GM12878 (cell line): ENCODE data around the gene RTN4.

Source experiments
- ATF7 ChIP-seq: fragments of 450-650 bp; IDR thresholded peaks from 2 replicates; pipeline ENCODE4 v1.6.1; 2016; ENCODE audit warnings: low read depth, mild to moderate bottlenecking
- CREM ChIP-seq: IDR thresholded peaks from 2 replicates; pipeline ENCODE4 v1.6.1; 2014; ENCODE audit warnings: antibody characterized with exemption, low read depth
- NFXL1 ChIP-seq: fragments of 450-650 bp; IDR thresholded peaks from 2 replicates; pipeline ENCODE4 v1.6.1; 2017; ENCODE audit warnings: antibody characterized with exemption, mild to moderate bottlenecking, borderline replicate concordance
- ZNF274 ChIP-seq: IDR thresholded peaks from one replicate; pipeline ENCODE4 v1.8.0; 2011; ENCODE audit not compliant: insufficient read length, insufficient read depth
- TF ChIP-seq, protein P1 (sequence below), 3 experiments: IDR thresholded peaks in 2 of 3; conservative IDR thresholded peaks in 1 of 3; 2 replicates each; pipeline ENCODE4 v1.5.1; 2011; ENCODE audit warnings: low read depth in 3 of 3, low read length in 3 of 3, mild to moderate bottlenecking in 3 of 3, control low read depth in 2 of 3, moderate library complexity in 2 of 3, inconsistent platforms in 1 of 3, mixed read lengths in 1 of 3; ENCODE audit not compliant: control insufficient read depth in 2 of 3, insufficient read depth in 1 of 3; ENCODE audit errors: extremely low read depth in 1 of 3

DNA sequence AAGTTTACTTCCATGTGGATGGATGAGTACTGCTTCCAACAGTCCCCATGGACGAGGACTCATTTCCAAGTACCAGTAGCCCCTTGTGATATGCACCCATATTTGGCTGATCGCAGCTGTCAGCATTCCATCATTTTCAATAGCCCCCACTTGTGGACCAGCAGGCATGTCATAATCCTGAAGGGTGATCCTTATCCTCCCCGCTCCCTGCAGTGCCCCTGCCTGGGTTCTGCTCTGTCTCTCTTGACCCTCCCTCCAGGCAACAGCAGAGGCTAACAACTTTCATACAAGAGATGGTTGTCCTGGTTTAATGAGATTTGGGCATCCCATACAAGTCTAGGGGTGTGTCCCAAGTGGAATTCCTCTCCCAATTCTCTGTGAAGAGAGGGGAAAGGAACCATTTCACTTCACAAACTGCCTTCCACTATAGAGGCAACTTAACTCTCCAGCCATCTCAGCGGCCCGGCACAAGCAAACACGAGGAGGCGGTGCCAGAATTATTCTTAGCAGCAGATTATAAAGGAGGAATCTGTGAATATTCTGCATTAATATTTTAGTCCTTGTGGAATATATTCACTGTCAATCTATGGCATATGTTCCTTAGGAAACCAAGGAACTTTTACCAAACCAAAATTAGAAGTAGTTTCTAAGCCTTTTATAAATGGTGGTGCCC is 110.7 kb downstream of the RTN4 start:
- TF ChIP-seq NFXL1, result no peak
- TF ChIP-seq ZNF274, result no peak
- TF ChIP-seq CREM, result no peak
- TF ChIP-seq ATF7, result no peak
- TF ChIP-seq, protein P1, sequence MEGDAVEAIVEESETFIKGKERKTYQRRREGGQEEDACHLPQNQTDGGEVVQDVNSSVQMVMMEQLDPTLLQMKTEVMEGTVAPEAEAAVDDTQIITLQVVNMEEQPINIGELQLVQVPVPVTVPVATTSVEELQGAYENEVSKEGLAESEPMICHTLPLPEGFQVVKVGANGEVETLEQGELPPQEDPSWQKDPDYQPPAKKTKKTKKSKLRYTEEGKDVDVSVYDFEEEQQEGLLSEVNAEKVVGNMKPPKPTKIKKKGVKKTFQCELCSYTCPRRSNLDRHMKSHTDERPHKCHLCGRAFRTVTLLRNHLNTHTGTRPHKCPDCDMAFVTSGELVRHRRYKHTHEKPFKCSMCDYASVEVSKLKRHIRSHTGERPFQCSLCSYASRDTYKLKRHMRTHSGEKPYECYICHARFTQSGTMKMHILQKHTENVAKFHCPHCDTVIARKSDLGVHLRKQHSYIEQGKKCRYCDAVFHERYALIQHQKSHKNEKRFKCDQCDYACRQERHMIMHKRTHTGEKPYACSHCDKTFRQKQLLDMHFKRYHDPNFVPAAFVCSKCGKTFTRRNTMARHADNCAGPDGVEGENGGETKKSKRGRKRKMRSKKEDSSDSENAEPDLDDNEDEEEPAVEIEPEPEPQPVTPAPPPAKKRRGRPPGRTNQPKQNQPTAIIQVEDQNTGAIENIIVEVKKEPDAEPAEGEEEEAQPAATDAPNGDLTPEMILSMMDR (IDR thresholded peaks at IDR 0.05 in 2 of 3, conservative IDR thresholded peaks at IDR 0.05 in 1 of 3; ENCODE audit: control insufficient read depth in 2 of 3, extremely low read depth in 1 of 3, insufficient read depth in 1 of 3, low read depth in 3 of 3, low read length in 3 of 3), result no peak
